GM23338 (cell line): Measurements from ENCODE around the gene RNGTT.

Experiments used
- EZH2 ChIP-seq: fragments of 200-600 bp; sonication (generic); IDR thresholded peaks from one replicate; pipeline ENCODE4 v1.8.0; 2017; ENCODE audit warnings: antibody characterized with exemption, mild to moderate bottlenecking, low read depth; ENCODE audit not compliant: unreplicated experiment
- EZH2phosphoT487 ChIP-seq: fragments of 200-600 bp; sonication (generic); IDR thresholded peaks from one replicate; pipeline ENCODE4 v1.8.1; 2018; ENCODE audit warnings: antibody characterized with exemption; ENCODE audit not compliant: unreplicated experiment
- POLR2AphosphoS5 ChIP-seq: IDR thresholded peaks from 2 replicates; pipeline ENCODE4 v1.6.1; 2016; ENCODE audit warnings: antibody characterized with exemption, low read depth
- STAT1 ChIP-seq: IDR thresholded peaks from one replicate; pipeline ENCODE4 v1.6.1; 2016; ENCODE audit warnings: antibody characterized with exemption; ENCODE audit not compliant: unreplicated experiment
- ZNF114 ChIP-seq: fragments of 250-450 bp; sonication (Bioruptor Pico); IDR thresholded peaks from 2 replicates; pipeline ENCODE4 v1.5.0; 2020; ENCODE audit warnings: mild to moderate bottlenecking, moderate library complexity
- ZNF331 ChIP-seq: fragments of 250-450 bp; sonication (Bioruptor Pico); IDR thresholded peaks from 2 replicates; pipeline ENCODE4 v1.5.0; 2020; ENCODE audit warnings: low read depth, mild to moderate bottlenecking, moderate library complexity
- TF ChIP-seq, protein P1 (sequence below), 2 experiments: fragments of 200-600 bp in 1 of 2; sonication (generic) in 1 of 2; conservative IDR thresholded peaks; 2 replicates each; pipeline versions ENCODE4 v1.5.1 to v1.6.1; 2016 to 2017; ENCODE audit warnings: antibody characterized with exemption in 2 of 2, low read depth in 2 of 2, mild to moderate bottlenecking in 2 of 2, moderate library complexity in 1 of 2
- TF ChIP-seq, protein P2 (sequence below): fragments of 250-450 bp; sonication (Bioruptor Pico); IDR thresholded peaks from 2 replicates; pipeline ENCODE4 v1.5.0; 2020; ENCODE audit warnings: mild to moderate bottlenecking, moderate library complexity
- TF ChIP-seq, protein P3 (sequence below): IDR thresholded peaks from one replicate; pipeline ENCODE4 v1.6.1; 2018; ENCODE audit warnings: antibody characterized with exemption; ENCODE audit not compliant: unreplicated experiment
- TF ChIP-seq, protein P4 (sequence below): IDR thresholded peaks from 2 replicates; pipeline ENCODE4 v1.6.1; 2016; ENCODE audit warnings: antibody characterized with exemption

DNA sequence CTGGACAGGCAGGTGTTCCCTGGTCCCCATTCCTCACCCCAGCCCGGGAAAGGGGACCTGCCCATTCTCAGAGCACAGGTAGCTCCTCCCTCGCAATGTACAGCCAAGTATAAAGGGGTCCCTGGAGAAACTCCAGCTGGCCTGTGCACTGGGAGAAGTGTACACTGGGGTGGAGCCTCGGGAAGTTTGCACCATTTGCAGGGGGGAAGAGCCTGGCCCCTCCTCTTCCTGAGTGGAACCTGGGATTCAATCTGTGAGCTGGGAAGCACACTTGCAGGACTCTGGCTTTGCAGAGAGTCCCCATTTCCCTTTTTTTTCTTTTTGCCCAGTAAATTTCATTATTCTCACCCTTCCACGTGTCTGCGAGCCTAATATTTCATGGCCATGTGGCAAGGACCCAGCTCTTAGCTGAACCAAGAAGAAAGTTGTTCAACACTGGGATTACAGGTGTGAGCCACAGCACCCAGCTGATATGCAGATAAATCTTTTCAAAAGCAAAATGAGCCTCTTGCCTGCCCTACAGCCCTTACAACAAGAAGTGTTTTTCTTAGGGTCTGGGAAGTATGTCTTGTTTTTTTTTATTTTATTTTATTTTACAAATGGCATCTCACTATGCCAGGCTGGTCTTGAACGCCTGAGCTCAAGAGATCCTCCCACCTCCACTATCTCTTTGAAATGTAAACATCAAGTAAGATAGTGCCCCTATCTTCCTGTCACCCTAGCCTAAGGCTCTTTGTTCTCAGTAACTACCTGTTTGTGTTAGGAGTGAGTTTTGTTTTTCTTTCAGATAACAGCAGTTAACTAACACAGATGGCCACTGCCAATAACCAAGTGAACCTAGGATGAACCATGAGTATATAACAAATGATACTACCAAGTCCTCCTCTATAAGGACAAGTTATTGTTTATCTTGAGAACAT lies 9.3 kb upstream of the RNGTT start:
- TF ChIP-seq, protein P1, sequence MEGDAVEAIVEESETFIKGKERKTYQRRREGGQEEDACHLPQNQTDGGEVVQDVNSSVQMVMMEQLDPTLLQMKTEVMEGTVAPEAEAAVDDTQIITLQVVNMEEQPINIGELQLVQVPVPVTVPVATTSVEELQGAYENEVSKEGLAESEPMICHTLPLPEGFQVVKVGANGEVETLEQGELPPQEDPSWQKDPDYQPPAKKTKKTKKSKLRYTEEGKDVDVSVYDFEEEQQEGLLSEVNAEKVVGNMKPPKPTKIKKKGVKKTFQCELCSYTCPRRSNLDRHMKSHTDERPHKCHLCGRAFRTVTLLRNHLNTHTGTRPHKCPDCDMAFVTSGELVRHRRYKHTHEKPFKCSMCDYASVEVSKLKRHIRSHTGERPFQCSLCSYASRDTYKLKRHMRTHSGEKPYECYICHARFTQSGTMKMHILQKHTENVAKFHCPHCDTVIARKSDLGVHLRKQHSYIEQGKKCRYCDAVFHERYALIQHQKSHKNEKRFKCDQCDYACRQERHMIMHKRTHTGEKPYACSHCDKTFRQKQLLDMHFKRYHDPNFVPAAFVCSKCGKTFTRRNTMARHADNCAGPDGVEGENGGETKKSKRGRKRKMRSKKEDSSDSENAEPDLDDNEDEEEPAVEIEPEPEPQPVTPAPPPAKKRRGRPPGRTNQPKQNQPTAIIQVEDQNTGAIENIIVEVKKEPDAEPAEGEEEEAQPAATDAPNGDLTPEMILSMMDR (conservative IDR thresholded peaks at IDR 0.05; ENCODE audit: low read depth in 2 of 2) = no peak
- peak; percentile 49; the same call in 1 of the 2 replicates for TF ChIP-seq POLR2AphosphoS5
- TF ChIP-seq, protein P2, sequence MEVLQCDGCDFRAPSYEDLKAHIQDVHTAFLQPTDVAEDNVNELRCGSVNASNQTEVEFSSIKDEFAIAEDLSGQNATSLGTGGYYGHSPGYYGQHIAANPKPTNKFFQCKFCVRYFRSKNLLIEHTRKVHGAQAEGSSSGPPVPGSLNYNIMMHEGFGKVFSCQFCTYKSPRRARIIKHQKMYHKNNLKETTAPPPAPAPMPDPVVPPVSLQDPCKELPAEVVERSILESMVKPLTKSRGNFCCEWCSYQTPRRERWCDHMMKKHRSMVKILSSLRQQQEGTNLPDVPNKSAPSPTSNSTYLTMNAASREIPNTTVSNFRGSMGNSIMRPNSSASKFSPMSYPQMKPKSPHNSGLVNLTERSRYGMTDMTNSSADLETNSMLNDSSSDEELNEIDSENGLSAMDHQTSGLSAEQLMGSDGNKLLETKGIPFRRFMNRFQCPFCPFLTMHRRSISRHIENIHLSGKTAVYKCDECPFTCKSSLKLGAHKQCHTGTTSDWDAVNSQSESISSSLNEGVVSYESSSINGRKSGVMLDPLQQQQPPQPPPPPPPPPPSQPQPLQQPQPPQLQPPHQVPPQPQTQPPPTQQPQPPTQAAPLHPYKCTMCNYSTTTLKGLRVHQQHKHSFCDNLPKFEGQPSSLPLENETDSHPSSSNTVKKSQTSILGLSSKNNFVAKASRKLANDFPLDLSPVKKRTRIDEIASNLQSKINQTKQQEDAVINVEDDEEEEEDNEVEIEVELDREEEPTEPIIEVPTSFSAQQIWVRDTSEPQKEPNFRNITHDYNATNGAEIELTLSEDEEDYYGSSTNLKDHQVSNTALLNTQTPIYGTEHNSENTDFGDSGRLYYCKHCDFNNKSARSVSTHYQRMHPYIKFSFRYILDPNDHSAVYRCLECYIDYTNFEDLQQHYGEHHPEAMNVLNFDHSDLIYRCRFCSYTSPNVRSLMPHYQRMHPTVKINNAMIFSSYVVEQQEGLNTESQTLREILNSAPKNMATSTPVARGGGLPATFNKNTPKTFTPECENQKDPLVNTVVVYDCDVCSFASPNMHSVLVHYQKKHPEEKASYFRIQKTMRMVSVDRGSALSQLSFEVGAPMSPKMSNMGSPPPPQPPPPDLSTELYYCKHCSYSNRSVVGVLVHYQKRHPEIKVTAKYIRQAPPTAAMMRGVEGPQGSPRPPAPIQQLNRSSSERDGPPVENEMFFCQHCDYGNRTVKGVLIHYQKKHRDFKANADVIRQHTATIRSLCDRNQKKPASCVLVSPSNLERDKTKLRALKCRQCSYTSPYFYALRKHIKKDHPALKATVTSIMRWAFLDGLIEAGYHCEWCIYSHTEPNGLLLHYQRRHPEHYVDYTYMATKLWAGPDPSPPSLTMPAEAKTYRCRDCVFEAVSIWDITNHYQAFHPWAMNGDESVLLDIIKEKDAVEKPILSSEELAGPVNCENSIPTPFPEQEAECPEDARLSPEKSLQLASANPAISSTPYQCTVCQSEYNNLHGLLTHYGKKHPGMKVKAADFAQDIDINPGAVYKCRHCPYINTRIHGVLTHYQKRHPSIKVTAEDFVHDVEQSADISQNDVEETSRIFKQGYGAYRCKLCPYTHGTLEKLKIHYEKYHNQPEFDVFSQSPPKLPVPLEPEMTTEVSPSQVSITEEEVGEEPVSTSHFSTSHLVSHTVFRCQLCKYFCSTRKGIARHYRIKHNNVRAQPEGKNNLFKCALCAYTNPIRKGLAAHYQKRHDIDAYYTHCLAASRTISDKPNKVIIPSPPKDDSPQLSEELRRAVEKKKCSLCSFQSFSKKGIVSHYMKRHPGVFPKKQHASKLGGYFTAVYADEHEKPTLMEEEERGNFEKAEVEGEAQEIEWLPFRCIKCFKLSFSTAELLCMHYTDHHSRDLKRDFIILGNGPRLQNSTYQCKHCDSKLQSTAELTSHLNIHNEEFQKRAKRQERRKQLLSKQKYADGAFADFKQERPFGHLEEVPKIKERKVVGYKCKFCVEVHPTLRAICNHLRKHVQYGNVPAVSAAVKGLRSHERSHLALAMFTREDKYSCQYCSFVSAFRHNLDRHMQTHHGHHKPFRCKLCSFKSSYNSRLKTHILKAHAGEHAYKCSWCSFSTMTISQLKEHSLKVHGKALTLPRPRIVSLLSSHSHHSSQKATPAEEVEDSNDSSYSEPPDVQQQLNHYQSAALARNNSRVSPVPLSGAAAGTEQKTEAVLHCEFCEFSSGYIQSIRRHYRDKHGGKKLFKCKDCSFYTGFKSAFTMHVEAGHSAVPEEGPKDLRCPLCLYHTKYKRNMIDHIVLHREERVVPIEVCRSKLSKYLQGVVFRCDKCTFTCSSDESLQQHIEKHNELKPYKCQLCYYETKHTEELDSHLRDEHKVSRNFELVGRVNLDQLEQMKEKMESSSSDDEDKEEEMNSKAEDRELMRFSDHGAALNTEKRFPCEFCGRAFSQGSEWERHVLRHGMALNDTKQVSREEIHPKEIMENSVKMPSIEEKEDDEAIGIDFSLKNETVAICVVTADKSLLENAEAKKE (CRISPR knock-in tag) = no peak
- TF ChIP-seq, protein P3, sequence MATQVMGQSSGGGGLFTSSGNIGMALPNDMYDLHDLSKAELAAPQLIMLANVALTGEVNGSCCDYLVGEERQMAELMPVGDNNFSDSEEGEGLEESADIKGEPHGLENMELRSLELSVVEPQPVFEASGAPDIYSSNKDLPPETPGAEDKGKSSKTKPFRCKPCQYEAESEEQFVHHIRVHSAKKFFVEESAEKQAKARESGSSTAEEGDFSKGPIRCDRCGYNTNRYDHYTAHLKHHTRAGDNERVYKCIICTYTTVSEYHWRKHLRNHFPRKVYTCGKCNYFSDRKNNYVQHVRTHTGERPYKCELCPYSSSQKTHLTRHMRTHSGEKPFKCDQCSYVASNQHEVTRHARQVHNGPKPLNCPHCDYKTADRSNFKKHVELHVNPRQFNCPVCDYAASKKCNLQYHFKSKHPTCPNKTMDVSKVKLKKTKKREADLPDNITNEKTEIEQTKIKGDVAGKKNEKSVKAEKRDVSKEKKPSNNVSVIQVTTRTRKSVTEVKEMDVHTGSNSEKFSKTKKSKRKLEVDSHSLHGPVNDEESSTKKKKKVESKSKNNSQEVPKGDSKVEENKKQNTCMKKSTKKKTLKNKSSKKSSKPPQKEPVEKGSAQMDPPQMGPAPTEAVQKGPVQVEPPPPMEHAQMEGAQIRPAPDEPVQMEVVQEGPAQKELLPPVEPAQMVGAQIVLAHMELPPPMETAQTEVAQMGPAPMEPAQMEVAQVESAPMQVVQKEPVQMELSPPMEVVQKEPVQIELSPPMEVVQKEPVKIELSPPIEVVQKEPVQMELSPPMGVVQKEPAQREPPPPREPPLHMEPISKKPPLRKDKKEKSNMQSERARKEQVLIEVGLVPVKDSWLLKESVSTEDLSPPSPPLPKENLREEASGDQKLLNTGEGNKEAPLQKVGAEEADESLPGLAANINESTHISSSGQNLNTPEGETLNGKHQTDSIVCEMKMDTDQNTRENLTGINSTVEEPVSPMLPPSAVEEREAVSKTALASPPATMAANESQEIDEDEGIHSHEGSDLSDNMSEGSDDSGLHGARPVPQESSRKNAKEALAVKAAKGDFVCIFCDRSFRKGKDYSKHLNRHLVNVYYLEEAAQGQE = no peak
- TF ChIP-seq EZH2 = no peak
- no peak for TF ChIP-seq EZH2phosphoT487
- TF ChIP-seq, protein P4, sequence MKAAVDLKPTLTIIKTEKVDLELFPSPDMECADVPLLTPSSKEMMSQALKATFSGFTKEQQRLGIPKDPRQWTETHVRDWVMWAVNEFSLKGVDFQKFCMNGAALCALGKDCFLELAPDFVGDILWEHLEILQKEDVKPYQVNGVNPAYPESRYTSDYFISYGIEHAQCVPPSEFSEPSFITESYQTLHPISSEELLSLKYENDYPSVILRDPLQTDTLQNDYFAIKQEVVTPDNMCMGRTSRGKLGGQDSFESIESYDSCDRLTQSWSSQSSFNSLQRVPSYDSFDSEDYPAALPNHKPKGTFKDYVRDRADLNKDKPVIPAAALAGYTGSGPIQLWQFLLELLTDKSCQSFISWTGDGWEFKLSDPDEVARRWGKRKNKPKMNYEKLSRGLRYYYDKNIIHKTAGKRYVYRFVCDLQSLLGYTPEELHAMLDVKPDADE = no peak
- TF ChIP-seq ZNF114 (CRISPR knock-in tag) = no peak
- TF ChIP-seq ZNF331 (CRISPR knock-in tag) = no peak
- no peak for TF ChIP-seq STAT1
